HG03571 (cell line): ENCODE data around the gene SIDT2.

Experiments used
- ATAC-seq: cut with Tn5 transposase; IDR thresholded peaks from one replicate; pipeline ENCODE4 v1.9.1; 2021; ENCODE audit not compliant: unreplicated experiment

The SIDT2 gene

GRCh38 chr11:117220999-117221774 is 42.6 kb downstream of the SIDT2 start:
- ATAC-seq, result no peak

DNA sequence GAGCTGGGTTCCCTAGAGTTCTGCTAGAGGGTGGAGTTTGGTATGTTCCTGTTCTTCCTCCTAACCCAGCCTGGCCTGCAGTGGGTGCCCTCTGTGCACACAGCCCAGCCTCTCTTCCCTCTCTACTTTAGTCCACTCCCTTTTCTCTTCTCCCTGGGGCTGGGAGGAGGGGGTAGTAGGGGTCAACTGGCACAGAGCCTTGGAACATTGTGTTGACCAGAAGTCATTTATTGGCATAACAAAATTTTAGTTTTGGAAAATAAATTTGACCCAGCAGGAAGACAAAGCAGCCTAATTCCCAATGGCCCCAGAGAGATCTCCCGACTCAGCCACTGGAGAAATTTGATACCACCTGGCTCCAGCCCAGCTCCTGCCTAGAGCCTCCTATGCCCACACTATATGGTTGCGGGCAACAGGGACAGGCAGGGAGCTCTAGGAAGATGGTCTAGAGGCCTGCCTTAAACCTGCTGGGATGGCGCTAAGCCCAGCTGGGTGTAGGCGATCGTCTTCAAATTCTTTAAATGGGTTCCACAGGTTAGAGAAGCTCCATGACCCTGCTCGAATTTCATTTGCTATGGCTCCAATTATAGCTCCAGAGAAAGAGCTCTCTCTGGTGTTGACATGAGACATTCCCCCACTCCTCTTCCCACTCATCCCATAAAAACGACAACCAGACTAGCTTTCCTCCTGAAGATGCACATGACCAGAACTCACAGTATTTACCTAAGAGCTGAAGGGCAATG is 43.4 kb downstream of the SIDT2 start:
- ATAC-seq, result no peak

GRCh38 chr11:117222991-117223740 is 44.6 kb downstream of the SIDT2 start:
- ATAC-seq, result no peak

DNA sequence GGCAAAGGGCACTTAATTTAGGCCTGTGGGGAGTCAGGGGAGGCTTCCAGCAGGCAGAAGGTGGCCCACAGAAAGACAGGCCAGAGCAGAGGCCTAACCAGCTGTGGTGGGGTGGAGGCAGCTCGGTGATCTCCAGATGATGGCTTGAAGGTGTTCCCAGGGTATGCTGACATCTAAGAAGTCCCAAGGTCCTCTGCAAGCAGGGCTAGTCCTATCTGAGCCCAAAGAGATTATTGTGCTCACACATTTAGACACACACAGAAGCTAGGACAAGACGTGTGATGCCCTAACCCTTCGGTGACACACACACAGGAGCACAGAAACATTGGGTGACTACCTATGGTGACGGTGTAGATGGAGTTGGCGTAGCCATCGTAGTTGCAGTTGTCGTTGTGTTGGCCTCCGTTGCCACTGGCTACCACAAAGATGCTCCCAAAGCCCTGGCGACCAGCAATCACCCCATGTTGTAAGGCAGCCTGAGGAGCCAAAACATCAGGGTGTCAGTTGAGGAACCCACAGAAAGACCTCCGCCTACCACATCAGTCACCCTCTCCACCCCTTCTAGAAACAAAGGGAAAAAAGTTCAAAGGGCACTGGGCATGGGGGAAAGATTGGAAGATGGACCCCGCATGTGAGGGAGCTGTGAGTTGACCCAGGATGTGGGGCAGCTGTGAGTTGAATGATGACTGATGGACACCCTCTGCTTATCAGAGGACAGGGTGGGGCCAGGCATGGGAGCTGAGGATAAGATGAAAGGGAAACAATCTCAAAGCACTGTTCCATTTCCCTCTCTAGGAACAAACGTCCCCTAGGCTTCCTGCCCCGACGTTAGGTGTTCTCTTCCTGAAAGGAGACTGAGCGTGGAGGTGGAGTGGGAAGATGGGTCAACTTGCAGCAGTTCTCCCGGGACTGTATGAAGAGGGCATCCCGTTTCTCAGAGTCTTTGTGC is 45.5 kb downstream of the SIDT2 start:
- ATAC-seq, result no peak

DNA sequence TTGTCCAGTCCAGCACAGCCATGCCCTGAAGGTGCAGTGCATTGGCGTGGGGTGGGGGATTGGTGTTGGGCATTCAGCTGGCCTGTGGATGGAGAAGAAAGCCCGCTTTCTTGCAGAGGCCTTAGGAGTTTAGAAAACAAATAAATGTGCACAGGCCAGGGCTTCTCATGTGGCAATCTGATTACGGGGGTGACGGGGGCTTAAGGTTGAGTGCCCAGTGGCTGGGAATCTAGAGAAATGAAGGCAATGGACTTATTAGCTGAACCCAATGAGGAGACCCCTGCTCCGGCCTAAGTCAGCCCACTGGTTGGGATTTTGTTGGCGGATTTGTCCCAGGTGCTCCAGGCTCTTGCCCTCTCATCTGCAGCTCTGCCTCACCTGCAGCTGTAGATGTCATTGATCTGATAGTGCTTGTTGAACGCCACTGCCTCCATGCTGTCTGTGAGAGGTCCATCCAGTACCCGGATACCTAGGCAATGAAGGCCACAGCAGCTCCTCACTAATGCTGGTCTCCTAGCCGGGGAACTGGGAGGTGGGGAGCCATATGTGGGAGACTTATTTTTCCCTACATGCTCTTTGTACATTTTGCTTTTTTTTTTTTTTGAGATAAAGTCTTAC is 47.1 kb downstream of the SIDT2 start:
- ATAC-seq, result no peak

GRCh38 chr11:117226388-117227385 is 48.1 kb downstream of the SIDT2 start:
- ATAC-seq, result peak; percentile 45

DNA sequence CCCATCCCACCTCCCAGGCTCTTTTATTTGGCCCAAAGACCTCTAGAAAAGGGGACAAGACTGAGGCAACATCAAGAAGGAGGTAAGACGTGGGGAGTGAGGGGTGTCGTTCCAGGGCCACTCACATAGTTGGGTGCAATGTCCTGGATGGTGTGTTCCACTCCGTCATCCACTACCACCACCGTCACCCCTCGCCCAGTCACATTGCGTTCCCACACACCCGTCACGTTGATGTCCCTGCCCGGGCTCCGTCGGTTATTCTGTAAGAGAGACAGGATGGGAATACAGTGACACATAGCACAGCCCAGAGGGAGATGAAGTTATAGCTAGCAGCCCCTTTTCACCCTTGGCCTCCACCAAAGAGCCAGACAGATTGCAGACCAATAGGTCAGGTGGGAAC is 49.5 kb downstream of the SIDT2 start:
- no peak for ATAC-seq

GRCh38 chr11:117229411-117229810 is 50.9 kb downstream of the SIDT2 start:
- ATAC-seq, result no peak

DNA sequence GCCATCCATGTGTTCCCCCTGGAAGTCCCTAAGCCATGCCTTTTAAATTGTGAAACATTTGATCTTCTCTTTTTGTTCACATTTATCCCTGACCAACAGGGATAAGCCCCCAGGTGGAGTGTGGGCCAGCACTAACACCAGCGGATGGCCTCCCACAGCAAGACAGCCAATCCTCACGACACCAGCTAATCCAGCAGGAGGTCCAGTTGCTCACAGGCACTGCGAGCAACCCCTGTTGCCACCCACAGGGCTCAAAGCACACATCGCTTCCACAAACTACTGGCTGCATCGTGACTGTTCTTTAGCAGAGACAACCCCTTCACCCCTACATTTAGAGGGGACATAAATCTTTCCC is 51.4 kb downstream of the SIDT2 start:
- no peak for ATAC-seq

- peak; percentile 29 for ATAC-seq
These were observed 51.9 kb downstream of the SIDT2 start for GRCh38 chr11:117230286-117230961.

DNA sequence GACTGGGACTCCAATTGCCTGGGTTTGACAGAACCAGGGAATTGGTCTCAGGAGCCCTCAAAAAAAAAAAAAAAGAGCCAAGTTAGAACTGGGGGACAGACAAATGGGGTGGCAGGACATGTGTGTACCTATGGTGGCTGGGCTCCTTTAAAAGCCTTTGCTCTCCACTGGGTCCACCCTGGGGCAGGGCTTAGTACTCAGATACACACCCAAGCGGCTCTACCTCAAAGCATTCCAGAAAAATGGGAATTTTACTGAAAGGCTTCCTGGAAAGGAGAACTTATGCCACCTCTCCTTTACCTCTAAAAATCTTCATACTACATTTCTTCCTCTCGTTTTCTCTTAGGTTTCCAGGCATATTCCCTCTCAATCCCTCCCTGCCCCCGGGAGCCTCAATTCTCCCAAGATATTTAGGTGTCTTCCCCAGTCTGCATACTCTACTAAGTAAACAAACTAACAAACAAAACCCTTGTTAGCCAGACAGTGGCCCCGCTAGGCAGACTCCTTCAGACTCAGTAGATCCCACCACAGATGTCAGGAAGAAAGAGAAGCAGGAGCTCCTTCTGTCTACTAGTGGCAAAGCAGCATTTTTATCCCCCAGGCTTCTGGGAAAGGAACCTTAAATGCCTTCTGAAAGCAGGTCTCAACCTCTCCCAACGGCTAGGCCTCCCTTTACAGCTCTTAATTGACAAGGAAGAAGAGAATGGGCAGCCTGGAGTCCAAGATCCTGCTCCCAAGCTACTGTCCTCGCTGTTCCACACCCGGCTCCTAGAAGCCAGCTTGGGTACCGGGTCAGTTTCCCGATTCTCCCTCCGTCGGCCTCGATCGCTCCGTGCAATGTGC is 52.7 kb downstream of the SIDT2 start:
- ATAC-seq, result no peak

DNA sequence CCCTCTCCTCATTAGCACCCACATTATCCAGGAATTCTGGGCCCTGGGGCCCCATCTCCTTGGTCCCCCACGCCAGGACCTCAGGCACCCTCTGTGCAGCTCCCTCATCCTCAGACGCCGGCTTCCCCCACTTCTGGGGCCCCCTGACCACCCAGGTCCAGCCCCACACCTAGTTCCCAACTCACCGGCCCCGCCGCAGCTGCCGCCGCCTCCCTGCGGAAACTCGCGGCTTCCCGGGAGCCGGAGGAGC is 53.2 kb downstream of the SIDT2 start, which contains the start of gene PCSK7:
TSS of gene PCSK7 (minus strand) at position 232 of the 250 bp plus-strand sequence. CDS start 2,229 bp downstream, outside the sequence.
- no peak for ATAC-seq

- peak; percentile 59 for ATAC-seq
These were observed 53.7 kb downstream of the SIDT2 start, which contains the start of gene RNF214 for GRCh38 chr11:117232092-117232878. Gene RNF214 (plus strand): TSS chr11:117232671. CDS start chr11:117234273, 1,602 bp downstream.

- no peak for ATAC-seq
These were observed 54.4 kb downstream of the SIDT2 start for GRCh38 chr11:117232911-117233409.

DNA sequence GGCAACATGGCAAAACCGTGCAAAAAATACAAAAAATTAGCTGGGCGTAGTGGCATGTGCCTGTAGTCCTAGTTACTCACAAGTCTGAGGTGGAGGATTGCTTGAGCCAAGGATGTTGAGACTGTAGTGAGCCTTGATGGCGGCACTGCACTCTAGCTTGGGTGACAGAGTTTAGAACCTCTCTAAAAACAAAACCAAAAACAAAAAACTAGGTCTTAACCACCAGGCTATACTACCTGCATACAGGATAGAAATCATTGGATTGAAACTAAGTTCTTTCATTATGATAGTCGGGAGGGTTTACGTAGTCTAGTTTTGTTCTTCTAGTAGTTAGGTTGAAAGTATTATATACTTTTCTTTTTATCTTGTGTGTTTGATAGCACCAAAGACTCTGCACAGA is 59.7 kb downstream of the SIDT2 start:
- no peak for ATAC-seq

DNA sequence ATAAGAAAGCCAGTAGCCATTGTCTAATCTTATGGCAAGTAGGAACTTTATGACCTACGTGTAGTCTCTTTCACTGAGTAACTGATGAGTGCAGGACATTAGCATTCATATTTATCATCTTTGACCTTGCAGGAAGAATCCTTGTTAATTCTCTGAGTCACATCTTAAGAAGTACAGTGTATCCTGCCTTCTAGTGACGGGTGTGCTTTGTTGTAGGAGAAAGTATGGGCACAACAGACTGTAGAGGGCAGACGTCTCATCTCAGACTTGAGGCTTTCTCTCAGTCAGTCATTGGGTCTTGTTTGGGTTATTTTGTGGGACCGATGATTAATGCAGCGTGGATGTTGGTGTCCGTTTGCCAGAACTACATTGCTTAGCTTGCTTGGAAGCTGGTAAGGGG is 60.8 kb downstream of the SIDT2 start:
- no peak for ATAC-seq
